ENCODE data around the gene RND3. TPM values are rescaled to one million over a fixed set of nuclear protein-coding genes. Genes with fewer than 3 reads are reported as not detected.

The RND3 gene
- total RNA-seq, 1 experiment from 2014 or later, result 45.3 TPM

- Histone ChIP-seq H3K4me3 (ENCODE audit: low read depth in 2 of 2, low read length in 2 of 2) (no peak overlapping the region), H3K9me3 (ENCODE audit: control insufficient read depth, insufficient read depth, low read depth, low read length) (no peaks in the 10 kb centered on the region), H3K36me3 (ENCODE audit: control insufficient read depth, insufficient read depth, low read length) (peaks cover 12% of the 10 kb centered on the region), H3K27me3 (ENCODE audit: control insufficient read depth, insufficient read depth, low read length) (no peaks in the 10 kb centered on the region), H3K27ac (ENCODE audit: low read length) (no peak overlapping the region), H3K4me1 (ENCODE audit: control insufficient read depth, insufficient read depth, low read length) (peaks cover 12% of the 10 kb centered on the region; the same call in 1 of the 2 replicates)
- ATAC-seq, result no peak
- POLR2A ChIA-PET, result no interaction called here
- no peak for DNase-seq (ENCODE audit: low read depth, low spot score)
- CTCF ChIA-PET, result no interaction called here
- TF ChIP-seq TCF7L2 (IDR thresholded peaks at IDR 0.05; ENCODE audit: low read depth, low read length) (no peak), CTCF (IDR thresholded peaks at IDR 0.05) (no peak), POLR2AphosphoS5 (IDR thresholded peaks at IDR 0.05; ENCODE audit: low read depth, low read length) (no peak), REST (IDR thresholded peaks at IDR 0.05; ENCODE audit: insufficient read depth in 1 of 2, low read depth in 2 of 2, low read length in 1 of 2) (no peak), SIN3A (IDR thresholded peaks at IDR 0.05; ENCODE audit: borderline replicate concordance, insufficient read depth, low read depth, low read length) (no peak)
- intact Hi-C loops (cut with micrococcal nuclease; ENCODE audit: unreplicated experiment) (no loop called here), in situ Hi-C loops (cut with HindIII; ENCODE audit: low pct_unique_long_range_greater_than_20kb, low sequenced_read_pairs) (no loop called here)
- no TSS peak for BruUV-seq (replicated peaks)
Observed at GRCh38 chr2:150464270-150464669, 23.2 kb downstream of the RND3 start.

GRCh38 chr2:150462770-150463169, 24.7 kb downstream of the RND3 start:
- TF ChIP-seq SIN3A (IDR thresholded peaks at IDR 0.05; ENCODE audit: borderline replicate concordance, insufficient read depth, low read depth, low read length), result no peak
- TF ChIP-seq REST (IDR thresholded peaks at IDR 0.05; ENCODE audit: insufficient read depth in 1 of 2, low read depth in 2 of 2, low read length in 1 of 2), result no peak
- no peak for TF ChIP-seq CTCF (IDR thresholded peaks at IDR 0.05)
- no peak for TF ChIP-seq POLR2AphosphoS5 (IDR thresholded peaks at IDR 0.05; ENCODE audit: low read depth, low read length)
- no peak for TF ChIP-seq TCF7L2 (IDR thresholded peaks at IDR 0.05; ENCODE audit: low read depth, low read length)
- Histone ChIP-seq H3K9me3 (ENCODE audit: control insufficient read depth, insufficient read depth, low read depth, low read length) (no peaks in the 10 kb centered on the region), H3K27ac (ENCODE audit: low read length) (no peak overlapping the region), H3K36me3 (ENCODE audit: control insufficient read depth, insufficient read depth, low read length) (no peaks in the 10 kb centered on the region), H3K4me3 (ENCODE audit: low read depth in 2 of 2, low read length in 2 of 2) (no peak overlapping the region), H3K4me1 (ENCODE audit: control insufficient read depth, insufficient read depth, low read length) (peaks cover 6% of the 10 kb centered on the region; the same call in 1 of the 2 replicates), H3K27me3 (ENCODE audit: control insufficient read depth, insufficient read depth, low read length) (no peaks in the 10 kb centered on the region)
- in situ Hi-C loops (cut with HindIII; ENCODE audit: low pct_unique_long_range_greater_than_20kb, low sequenced_read_pairs) (no loop called here), intact Hi-C loops (cut with micrococcal nuclease; ENCODE audit: unreplicated experiment) (no loop called here)
- POLR2A ChIA-PET, result no interaction called here
- DNase-seq (ENCODE audit: low read depth, low spot score), result no peak
- no TSS peak for BruUV-seq (replicated peaks)
- ATAC-seq, result no peak
- CTCF ChIA-PET, result no interaction called here
